Fibroblast of mammary gland (primary cell): ENCODE results near the gene DIP2C.

Experiments used
- DNase-seq: peaks from one replicate; pipeline ENCODE4 v3.0.0-alpha.2; 2010; ENCODE audit warnings: low read depth
- H3K4me3 ChIP-seq: 2 replicates; pipeline ENCODE4 v1.5.1; 2011; ENCODE audit warnings: low read depth, mild to moderate bottlenecking, low read length, moderate library complexity; ENCODE audit not compliant: control insufficient read depth
- TF ChIP-seq, protein P1 (sequence below): conservative IDR thresholded peaks from 2 replicates; pipeline ENCODE4 v1.5.1; 2011; ENCODE audit warnings: low read depth, low read length, inconsistent platforms; ENCODE audit not compliant: control insufficient read depth, insufficient read depth

Gene DIP2C

DNA sequence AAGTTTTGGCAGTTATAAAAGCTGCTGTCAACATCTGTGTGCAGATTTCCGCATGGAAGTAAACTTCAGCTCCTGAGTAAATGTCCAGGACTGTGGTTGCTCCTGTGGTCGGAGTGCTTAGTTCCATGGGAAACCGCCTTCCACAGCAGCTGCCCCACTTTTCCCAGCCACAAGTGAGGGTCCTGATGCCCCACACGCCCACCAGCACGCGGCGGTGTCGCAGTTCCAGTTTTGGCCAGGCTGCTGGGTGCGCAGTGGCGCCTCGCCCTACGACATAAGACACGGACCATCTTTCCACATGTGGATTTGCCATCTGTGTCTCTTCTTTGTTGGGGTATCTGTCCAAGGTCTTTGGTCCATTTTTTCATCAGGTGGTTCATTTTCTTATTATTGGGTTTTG lies 167.1 kb downstream of the DIP2C start:
- no peak for DNase-seq
- H3K4me3 ChIP-seq, result no peak overlapping the region
- TF ChIP-seq, protein P1, sequence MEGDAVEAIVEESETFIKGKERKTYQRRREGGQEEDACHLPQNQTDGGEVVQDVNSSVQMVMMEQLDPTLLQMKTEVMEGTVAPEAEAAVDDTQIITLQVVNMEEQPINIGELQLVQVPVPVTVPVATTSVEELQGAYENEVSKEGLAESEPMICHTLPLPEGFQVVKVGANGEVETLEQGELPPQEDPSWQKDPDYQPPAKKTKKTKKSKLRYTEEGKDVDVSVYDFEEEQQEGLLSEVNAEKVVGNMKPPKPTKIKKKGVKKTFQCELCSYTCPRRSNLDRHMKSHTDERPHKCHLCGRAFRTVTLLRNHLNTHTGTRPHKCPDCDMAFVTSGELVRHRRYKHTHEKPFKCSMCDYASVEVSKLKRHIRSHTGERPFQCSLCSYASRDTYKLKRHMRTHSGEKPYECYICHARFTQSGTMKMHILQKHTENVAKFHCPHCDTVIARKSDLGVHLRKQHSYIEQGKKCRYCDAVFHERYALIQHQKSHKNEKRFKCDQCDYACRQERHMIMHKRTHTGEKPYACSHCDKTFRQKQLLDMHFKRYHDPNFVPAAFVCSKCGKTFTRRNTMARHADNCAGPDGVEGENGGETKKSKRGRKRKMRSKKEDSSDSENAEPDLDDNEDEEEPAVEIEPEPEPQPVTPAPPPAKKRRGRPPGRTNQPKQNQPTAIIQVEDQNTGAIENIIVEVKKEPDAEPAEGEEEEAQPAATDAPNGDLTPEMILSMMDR, result no peak

DNA sequence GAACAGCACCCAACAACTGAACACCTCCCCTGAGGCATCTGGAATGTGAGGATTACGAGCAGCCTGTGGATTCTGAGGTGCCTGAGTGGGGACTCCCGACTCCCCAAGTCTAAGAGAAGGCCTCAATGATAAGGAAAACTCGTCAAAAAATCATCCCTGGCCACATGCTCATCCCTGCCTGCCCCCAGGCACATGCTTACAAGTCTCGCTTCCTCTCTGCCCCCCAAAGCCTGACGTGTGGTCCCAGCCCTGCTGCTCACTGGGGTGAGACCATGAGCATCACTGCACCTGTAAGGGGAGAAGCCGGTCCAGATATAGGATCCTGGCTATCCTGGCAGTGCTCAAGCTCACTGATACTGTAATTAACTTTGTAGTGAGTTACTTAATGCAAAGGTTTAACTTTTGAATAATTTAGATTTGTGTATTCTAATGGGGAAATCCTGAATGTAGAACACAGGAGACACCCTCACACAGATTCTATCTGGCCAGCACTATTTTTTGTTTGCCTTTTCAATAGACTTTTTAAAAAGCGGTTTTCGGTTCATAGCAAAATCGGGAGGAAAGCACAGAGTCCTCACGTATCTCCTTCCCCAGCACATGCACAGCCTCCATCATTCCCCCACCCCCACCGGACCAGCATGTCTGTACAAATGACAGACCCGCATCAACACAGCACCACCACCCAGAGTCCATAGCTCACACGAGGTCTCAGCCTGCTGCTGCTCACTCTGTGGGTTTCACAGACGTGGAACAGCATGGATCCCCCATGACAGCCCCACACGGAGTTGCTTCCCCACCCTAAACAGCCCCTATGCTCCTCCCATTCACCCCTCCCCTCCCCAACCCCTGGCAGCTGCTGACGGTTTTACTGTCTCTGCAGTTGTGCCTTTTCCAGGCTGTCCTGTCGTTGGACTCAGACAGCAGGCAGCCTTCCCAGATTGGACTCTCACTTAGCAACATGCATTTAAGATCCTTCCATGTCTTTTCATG lies 167.9 kb downstream of the DIP2C start:
- no peak overlapping the region for H3K4me3 ChIP-seq
- TF ChIP-seq, protein P1, result no peak
- no peak for DNase-seq

DNA sequence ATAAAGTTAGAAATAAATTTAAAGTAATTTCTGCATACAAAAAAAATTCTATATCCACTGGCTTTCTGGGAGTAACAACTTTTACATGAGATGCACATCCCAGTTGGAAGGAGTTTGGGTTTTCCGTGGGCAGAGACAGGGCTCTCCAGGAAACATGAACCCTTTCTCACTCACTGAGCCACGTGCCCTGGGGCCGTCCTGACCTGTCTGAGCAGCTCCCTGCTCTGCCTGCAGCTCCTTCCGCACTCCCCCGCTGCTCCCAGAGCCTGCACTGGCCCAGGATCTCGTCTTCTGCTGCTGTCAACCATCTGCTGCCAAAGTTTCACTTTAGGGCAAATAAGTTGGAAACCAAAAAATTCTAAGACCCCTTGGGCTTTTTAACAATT lies 169.1 kb downstream of the DIP2C start:
- DNase-seq, result peak; percentile 60
- TF ChIP-seq, protein P1, result no peak

DNA sequence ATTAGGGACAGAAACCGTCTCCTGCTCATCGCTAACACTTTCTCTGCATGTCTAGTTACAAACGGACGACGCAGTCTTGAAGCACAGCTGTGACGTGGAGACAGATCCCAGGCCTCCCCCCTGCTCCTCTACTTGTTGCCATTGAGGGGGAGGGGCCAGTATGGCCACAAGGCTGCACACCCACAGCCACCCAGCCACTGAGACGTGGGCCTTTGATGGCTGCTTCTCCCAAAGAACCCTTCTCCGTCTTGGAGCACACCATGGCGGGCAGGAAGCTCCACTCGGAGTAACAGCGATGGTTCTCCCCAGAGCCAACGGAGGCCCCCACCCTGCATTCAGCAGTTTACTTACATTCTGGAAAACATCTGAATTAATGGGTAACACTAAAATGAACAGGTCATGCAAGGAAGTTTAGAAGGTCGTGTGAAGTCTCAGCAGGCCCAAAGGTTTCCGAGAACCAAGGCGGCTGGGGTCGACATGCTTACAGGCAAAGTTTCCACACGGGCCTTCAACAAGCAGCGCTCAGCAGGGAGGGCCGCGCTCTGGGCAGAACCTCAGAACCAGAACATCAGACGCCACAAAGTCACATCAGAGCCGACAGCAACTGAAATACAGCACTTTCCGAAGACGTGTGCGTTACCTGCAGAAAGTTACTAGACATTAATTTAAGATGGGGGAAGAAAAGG lies 169.6 kb downstream of the DIP2C start:
- no peak overlapping the region for H3K4me3 ChIP-seq
- TF ChIP-seq, protein P1, result no peak
- DNase-seq, result no peak

More for the DNA sequence above, 169.1 kb downstream of the DIP2C start:
- no peak overlapping the region for H3K4me3 ChIP-seq

DNA sequence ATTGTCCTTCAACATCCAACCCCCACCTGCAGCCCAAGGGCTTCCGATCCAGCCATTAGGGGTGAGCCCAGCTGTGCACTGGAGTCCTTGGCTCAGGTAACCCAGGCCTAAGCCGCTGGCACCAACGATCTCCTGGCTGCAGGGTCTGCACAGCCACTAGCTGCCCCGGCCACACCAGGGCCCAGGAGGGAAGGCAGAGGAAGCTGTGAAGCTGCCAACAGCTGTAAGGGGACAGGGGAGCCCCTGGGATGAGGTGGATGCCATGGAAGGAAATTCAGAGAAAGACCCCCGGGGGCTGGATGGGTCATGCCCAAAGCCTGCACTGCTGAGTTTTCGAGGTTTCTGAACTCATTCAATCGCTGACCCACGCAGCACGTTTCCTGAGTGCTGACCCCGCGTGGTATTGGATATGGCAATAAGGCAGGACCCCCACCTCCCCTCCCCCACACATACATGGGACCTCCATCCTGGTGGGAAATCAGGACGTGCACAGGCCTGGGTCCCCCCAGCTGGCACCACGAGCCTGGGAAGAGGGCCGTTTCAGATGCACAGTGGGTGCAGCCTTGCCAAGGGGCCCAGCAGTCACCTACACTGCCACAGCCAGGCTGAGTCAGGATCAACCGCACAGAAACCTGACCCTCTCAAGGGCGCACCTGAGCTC lies 170.3 kb downstream of the DIP2C start:
- TF ChIP-seq, protein P1, result no peak
- no peak overlapping the region for H3K4me3 ChIP-seq
- DNase-seq, result no peak

DNA sequence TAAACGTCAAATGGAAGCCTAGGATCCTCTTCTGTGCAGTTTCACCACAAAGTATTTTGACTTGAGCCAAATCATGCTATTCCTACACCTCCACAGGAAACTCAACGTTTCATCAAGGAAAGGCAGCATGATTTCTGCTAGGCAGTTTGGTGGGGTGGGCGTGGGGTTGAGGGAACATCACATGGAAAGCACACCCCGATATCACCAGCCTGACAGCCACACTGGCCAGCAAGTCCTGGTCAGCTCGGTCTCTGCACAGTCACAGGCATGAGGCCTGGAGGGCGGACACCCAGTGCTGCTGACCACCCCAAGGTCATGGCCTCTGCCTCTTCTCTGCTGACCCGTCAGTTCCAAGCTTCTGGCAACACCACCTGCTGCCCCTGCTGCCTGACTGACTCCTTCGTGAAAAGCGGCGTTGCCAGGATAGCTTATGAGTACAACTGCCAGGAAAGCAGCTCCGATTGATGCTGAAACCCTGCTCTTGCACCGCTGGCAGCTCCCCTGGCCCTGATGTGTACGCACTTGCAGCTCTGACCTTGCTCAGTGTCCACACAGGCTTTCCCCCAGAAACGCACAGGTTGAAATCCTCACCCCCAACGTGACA lies 171.5 kb downstream of the DIP2C start:
- no peak overlapping the region for H3K4me3 ChIP-seq
- DNase-seq, result no peak
- TF ChIP-seq, protein P1, result no peak
